HG03571 (cell line): ENCODE measurements around the gene KRT14.
"Not testable (repeated sequence)": the region's sequence is repeated elsewhere in the genome, so short reads cannot be mapped to it uniquely, and the experiment has no call there.

Source experiments
- ATAC-seq: cut with Tn5 transposase; IDR thresholded peaks from one replicate; pipeline ENCODE4 v1.9.1; 2021; ENCODE audit not compliant: unreplicated experiment

Gene KRT14

GRCh38 chr17:41623184-41623861, 36.6 kb upstream of the KRT14 start:
- ATAC-seq: not testable (repeated sequence)

GRCh38 chr17:41622340-41623183, 35.9 kb upstream of the KRT14 start:
- not testable (repeated sequence) for ATAC-seq

- no peak for ATAC-seq
These were observed 35.2 kb upstream of the KRT14 start for GRCh38 chr17:41621916-41622315.

DNA sequence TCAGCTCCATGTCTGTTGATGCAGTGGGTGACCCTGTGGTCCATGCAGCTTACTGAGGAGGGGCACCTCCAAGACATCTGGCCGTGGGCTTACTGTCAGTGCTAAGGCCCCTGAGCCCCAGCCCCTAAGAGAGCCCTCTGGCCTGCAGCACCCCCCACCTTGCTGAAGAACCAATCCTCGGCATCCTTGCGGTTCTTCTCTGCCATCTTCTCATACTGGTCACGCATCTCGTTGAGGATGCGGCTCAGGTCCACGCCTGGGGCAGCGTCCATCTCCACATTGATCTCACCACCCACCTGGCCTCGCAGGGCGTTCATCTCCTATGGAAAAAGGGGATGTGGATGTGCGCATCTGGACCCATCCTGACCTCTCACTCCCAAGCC, 34.7 kb upstream of the KRT14 start:
- not testable (repeated sequence) for ATAC-seq

DNA sequence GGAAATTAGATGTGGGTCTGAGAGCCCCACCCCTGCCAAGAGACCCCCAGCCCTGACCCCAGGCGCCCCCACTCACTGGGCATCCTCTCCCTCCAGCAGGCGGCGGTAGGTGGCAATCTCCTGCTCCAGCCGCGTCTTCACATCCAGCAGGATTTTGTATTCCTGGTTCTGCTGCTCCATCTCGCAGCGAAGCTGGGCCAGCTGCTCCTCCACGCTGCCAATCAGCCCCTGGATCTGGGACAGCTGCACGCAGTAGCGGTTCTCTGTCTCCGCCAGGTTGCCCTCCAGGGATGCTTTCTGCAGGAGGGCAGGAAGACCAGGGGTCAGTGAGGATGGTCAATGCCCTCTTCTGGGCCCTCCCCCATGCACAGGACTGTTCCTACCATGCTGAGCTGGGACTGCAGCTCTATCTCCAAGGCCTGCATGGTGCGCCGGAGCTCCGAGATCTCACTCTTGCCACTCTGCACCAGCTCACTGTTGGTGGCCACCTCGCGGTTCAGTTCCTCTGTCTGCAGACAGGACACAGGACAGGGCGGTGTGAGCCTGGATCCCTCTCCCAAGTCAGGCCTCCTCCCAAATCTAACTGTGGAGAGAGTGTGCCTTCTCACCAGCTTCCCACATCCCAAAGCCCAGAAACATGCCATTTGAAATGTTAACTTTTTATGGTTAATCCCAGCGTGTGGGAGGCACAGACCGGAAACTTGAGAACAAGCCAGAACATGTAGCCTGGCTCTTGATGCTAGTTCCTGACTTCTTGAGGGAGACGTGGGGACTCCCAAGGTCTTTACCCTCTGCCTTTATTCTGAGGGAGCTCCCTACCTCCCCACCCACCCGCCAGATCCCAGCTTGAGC, 34.1 kb upstream of the KRT14 start:
- ATAC-seq: no peak

DNA sequence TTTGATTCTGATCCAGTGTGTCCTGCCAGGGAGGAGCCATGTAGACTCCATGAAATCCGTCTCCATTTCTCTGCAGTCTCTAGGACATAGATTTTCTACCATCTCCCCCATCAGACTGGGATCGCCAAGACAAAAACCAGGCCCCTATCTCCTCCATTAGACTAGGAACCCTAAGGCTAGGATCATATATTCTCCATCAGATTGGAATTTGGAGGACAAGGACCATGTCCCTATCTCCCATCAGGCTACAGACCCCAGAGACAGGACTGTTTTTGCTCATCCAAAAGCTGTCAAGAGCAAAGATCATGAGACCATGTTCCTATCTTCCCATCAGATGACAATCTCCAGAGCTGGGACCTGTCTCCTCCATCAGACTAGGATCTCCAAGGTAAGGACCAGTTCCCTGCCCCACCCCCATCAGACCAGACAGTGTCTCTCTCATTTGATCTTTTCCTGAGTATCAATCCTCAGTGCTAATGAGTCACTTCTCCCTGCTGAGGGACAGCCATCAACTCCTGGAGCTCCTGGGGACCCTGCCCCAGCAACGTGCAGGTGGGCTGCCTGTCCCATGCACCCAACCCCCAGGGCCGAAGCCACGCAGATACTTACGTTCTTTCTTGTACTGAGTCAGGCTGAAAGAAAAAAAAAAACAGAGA, 33.4 kb upstream of the KRT14 start:
- not testable (repeated sequence) for ATAC-seq

DNA sequence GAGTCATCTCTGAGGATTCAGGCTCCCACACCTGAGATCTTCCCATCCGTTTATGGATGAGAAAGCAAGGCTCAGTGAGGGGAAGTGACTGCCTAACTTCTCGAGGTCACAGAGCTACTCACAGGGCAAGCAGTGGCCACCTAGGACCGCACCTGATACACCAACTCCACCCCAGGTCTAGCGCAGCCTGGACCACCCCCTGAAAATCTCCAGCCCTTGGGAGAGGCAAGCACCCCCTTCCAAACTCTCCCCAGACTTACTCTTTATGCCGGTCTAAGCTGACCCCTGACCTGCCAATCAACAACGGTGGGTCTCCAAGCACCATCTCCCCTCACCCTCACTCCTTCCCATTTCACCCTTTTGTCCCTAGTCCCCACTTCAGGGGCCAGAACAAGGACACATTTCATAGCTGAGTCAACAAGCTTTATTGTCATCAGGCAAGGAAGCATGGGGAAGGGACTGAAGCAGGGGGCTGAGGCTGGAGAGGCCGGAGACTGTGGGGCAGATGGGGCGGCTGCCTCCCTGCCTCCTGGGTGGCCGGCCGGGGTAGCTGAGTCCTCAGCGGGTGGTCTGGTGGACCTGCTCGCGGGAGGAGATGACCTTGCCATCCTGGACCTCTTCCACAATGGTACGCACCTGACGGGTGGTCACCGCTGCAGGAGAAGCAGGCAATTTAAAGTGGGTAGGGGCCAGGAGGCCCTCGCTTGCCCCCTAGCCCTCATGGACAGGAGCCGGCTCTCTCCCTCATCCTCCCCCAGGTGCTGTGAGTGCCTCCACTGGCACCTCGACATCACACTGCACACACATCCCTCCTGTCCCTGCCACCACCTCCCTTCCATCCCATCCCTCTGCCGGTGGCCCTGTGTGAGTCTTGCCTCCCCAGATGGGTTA, 32.6 kb upstream of the KRT14 start:
- ATAC-seq: no peak

DNA sequence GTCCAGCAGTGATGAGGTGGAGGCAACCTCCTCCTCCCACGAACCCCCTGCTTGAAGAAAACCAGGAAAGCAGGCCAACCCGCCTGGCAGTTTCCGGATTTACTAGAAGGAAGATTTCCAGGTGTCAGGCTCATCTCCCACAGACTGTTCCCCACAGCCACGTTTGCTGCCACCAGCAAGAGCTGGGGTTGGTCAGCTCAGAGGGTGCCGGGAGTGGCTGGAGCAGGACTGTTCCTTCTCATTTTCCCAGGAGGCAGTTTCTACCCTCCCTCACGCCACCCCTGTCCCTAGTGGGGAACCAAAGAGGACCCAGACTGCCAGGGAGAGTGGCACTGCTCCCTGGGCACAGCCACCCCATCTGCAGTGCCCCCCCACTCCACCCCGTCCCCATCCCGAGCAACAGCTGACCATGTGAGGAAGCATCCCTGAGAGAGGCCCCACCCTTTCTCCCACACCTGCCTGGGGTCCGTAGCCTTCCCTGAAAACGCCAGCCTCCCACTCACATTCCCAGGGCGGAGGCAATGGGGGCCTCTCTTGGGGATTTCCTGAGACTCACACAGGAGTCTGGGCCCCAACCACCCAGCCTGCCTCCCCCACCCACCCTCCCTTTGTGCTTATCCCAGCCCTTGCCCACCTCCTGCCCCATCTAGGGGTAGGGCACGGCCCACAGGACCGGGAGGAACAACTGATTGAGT, 31.8 kb upstream of the KRT14 start:
- no peak for ATAC-seq

- no peak for ATAC-seq
These were observed 31.0 kb upstream of the KRT14 start for GRCh38 chr17:41617698-41618097.

GRCh38 chr17:41617136-41617535, 30.4 kb upstream of the KRT14 start:
- no peak for ATAC-seq

GRCh38 chr17:41616486-41616885, 29.8 kb upstream of the KRT14 start:
- not testable (repeated sequence) for ATAC-seq

DNA sequence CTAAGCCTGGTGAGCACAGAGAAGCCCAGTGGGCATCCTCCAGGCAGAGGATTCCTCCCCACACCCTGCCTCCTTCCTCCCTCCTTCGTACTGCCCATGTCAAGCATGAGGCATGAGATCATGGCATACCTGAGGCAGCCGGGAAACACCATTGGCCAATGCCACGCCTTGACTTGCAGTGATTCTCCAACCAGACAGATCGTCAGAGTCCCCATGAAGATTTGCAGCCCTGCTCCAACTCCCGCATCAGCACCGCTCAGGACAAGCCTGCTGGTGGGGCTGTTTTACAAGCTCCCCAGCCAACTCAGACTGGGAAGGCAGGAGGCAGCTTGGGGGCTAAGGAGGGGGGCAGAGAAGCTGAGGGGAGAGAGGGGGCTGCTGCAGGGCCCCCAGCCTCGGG, 28.8 kb upstream of the KRT14 start:
- no peak for ATAC-seq

DNA sequence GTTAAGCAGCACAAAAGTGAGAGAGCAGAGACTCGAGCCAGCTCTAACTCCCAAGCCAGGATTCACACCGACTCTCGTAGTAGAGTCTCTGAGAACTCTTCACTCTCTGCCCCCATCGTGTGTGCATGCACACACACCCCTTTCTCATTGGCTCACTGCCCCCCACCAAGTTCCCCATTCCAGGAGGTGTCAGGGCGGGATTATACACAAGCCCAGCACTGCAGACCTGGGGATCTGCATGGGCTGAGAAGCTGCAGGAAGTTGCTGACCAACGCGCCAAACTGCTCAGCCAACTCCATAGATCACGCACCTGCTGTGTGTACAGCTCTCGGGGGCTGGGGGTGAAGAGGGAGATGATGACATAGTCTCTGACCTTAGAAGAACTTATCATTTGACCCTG, 28.1 kb upstream of the KRT14 start:
- not testable (repeated sequence) for ATAC-seq

- ATAC-seq: no peak
These were observed 27.4 kb upstream of the KRT14 start for GRCh38 chr17:41614098-41614497.

GRCh38 chr17:41613277-41614082, 26.8 kb upstream of the KRT14 start:
- ATAC-seq: no peak

GRCh38 chr17:41612376-41613160, 25.9 kb upstream of the KRT14 start, which contains the start of gene KRT16:
Gene KRT16, minus strand, starts transcription at chr17:41612767. Its CDS starts 79 bp downstream, at chr17:41612688.
- ATAC-seq: not testable (repeated sequence)

DNA sequence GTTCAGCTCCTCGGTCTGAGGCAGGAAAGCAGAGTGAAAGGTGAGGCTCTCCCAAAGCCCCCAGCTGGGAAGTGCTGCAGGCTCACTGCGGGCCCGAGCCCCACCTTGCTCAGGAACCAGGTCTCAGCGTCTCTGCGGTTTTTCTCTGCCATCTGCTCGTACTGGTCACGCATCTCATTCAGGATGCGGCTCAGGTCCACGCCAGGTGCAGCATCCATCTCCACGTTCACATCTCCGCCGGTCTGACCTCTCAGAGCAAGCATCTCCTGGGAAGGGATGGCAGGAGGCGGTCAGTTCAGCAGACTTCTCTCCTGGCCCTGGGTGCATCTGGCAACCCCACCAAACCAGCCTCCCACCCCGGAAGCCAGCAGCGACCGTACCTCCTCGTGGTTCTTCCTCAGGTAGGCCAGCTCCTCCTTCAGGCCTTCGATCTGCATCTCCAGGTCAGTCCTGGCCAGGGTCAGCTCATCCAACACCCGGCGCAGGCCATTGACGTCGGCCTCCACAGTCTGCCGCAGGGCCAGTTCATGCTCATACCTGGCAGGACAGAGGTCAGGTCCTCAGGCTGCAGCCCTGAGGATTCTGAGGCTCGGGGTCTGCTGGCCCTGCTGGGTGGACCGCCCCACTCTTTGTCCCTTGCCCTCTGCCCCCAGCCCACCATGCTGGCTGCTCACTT, 24.4 kb upstream of the KRT14 start:
- ATAC-seq: no peak
